GM18858 (cell line): ENCODE data around the gene RPL3.

ENCODE experiments used
- ATAC-seq: cut with Tn5 transposase; IDR thresholded peaks from one replicate; pipeline ENCODE4 v1.9.1; 2021; ENCODE audit not compliant: unreplicated experiment

RPL3 gene

DNA sequence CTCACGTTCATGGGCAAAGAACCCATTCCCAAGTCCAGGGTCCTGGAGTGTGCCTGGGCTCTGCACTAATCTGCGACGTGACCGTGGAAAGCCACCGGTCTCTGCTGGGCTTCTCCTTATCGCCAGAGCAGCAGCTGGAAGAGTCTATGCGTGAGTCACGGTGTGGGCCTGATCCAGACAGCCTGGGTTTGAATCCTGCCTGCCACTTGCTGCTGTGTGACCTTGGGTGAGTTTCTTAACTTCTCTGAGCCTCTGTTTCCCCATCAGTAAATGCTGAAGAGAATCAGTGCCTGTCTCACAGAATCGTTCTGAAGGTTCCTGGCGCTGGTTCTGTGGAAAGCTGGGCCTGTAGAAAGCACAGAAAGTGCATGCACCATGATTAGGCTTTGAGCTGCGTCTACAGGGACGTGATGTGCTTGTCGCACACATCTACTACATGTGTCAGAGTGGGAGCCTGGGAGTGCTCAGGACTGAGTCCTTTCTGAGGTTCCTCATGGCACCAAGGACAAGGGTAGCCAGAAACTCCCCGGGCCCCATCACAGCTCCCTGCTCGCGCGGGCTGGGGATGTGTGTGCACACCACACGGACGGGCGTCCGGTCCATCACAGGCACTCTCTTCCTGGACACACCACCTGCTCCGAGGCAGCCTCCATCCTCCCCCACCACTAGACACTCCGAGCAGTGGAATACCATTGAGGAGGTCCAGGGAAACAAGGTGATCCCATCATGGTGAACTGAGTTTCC is 54.1 kb downstream of the RPL3 start:
- ATAC-seq = no peak

DNA sequence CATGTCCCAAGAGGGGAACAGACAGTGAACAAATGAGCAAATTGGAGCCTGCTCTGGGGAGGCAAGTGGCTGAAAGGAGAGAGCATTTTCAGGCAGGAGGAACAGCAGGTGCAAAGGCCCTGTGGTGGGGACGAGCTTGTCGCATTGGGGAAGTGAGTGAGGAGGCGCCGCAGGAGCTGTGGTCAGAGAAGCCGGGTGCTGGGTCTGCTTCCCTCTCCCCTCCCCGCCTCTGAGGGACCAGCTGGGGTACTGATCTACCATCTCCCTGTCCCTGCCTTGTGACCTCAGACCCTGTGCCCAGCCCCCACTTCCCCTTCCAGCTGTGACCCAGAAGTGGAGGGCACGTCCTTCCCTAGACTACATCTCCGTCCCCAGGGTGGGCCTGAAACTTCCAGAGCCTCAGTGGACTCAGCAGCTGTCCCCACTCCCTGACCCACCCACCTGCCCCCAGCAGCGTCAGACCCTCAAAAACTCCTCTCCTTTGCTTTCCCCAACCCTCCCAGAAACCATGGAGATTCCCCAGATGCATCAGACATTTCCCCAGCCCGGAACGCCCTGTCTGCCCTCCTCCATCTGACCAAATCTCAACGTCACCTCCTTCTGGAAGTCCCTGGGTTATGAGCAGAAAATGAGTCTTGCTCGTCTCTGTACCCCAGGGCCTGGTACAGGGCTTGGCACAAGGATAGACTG is 54.9 kb downstream of the RPL3 start:
- no peak for ATAC-seq

DNA sequence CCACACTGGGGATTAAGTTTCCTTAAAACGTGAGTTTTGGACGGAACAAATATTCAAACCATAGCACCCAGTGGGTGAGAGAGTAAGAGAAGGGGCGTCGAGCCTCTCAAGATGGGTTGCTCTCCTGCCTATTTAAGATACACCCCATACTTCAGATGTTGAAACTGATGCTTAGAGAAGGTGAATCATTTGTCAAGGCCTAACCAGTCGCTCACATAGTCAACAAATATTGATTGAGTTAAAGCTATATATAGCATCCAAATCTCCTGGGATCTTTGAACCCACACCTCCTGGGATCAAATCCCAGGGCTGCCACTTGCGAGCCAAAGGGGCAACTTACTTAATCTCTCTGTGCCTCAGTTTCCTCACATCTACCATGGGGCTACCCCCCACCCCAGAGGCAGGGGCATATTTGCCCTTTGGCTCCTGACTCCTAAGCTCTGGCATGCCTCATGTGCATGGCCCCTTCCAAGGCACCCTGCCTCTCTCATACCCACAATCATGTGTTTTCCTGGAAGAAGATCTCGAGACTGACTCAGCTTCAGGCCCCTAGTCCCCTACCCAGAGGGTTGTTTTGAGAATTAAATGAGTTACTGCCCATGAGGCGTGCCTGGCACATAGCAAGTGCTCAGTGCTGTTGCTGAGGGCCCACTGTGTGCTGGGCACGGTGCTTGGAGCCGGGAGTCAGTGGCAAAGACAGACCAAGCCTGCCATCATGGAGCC is 55.6 kb downstream of the RPL3 start:
- no peak for ATAC-seq
